Loucy (cell line): ENCODE data around the gene AGAP1.

Experiments
- H2AFZ ChIP-seq: fragments of 200-600 bp; sonication (generic); 2 replicates; pipeline ENCODE4 v1.6.0; 2016; ENCODE audit warnings: antibody characterized with exemption, mild to moderate bottlenecking, low read length, moderate library complexity
- H3F3A ChIP-seq: fragments of 200-600 bp; 2 replicates; pipeline ENCODE4 v1.6.0; 2016; ENCODE audit warnings: antibody characterized with exemption, low read depth, mild to moderate bottlenecking
- H3K27me3 ChIP-seq: fragments of 200-600 bp; sonication (generic); 2 replicates; pipeline ENCODE4 v1.6.1; 2014; ENCODE audit warnings: low read length, mild to moderate bottlenecking; ENCODE audit not compliant: insufficient read depth, poor library complexity, severe bottlenecking
- H3K36me3 ChIP-seq: fragments of 200-600 bp; sonication (generic); 2 replicates; pipeline ENCODE4 v1.6.1; 2016; ENCODE audit warnings: low read length; ENCODE audit not compliant: insufficient read depth
- H3K4me1 ChIP-seq: fragments of 200-600 bp; sonication (generic); 2 replicates; pipeline ENCODE4 v1.5.1; 2014; ENCODE audit warnings: low read length, mild to moderate bottlenecking; ENCODE audit not compliant: insufficient read depth, poor library complexity, severe bottlenecking
- H3K4me2 ChIP-seq: fragments of 200-600 bp; sonication (generic); 2 replicates; pipeline ENCODE4 v1.6.0; 2014; ENCODE audit warnings: antibody characterized with exemption, low read length, low read depth, mild to moderate bottlenecking; ENCODE audit not compliant: poor library complexity, severe bottlenecking
- H3K4me3 ChIP-seq: fragments of 200-600 bp; sonication (generic); 2 replicates; pipeline ENCODE4 v1.5.1; 2014; ENCODE audit warnings: low read length, mild to moderate bottlenecking, mixed read lengths; ENCODE audit not compliant: poor library complexity, severe bottlenecking
- H3K79me2 ChIP-seq: fragments of 200-600 bp; sonication (generic); 2 replicates; pipeline ENCODE4 v1.6.1; 2014; ENCODE audit warnings: low read length; ENCODE audit not compliant: insufficient read depth
- H3K9ac ChIP-seq: fragments of 200-600 bp; sonication (generic); 2 replicates; pipeline ENCODE4 v1.6.0; 2014; ENCODE audit warnings: mild to moderate bottlenecking, low read depth, low read length, moderate library complexity; ENCODE audit not compliant: poor library complexity, severe bottlenecking
- H3K9me2 ChIP-seq: fragments of 200-600 bp; sonication (generic); replicated peaks from 2 replicates; pipeline ENCODE4 v1.6.1; 2016; ENCODE audit warnings: low read depth, low read length, mixed read lengths
- H3K9me3 ChIP-seq: fragments of 200-600 bp; sonication (generic); 2 replicates; pipeline ENCODE4 v1.6.1; 2014; ENCODE audit warnings: mild to moderate bottlenecking, antibody characterized with exemption, low read length, low read depth; ENCODE audit not compliant: insufficient read depth
- H4K20me1 ChIP-seq: fragments of 200-600 bp; sonication (generic); 2 replicates; pipeline ENCODE4 v1.6.0; 2014; ENCODE audit warnings: antibody characterized with exemption, low read length, mild to moderate bottlenecking; ENCODE audit not compliant: insufficient read depth, poor library complexity, severe bottlenecking
- EZH2phosphoT487 ChIP-seq: fragments of 200-600 bp; IDR thresholded peaks from 2 replicates; pipeline ENCODE4 v1.6.1; 2018; ENCODE audit warnings: antibody characterized with exemption, mild to moderate bottlenecking, moderate library complexity, borderline replicate concordance
- TF ChIP-seq, protein P1 (sequence below): fragments of 200-600 bp; sonication (generic); conservative IDR thresholded peaks from 2 replicates; pipeline ENCODE4 v1.5.1; 2014; ENCODE audit warnings: mild to moderate bottlenecking, antibody characterized with exemption, low read length

Gene AGAP1

DNA sequence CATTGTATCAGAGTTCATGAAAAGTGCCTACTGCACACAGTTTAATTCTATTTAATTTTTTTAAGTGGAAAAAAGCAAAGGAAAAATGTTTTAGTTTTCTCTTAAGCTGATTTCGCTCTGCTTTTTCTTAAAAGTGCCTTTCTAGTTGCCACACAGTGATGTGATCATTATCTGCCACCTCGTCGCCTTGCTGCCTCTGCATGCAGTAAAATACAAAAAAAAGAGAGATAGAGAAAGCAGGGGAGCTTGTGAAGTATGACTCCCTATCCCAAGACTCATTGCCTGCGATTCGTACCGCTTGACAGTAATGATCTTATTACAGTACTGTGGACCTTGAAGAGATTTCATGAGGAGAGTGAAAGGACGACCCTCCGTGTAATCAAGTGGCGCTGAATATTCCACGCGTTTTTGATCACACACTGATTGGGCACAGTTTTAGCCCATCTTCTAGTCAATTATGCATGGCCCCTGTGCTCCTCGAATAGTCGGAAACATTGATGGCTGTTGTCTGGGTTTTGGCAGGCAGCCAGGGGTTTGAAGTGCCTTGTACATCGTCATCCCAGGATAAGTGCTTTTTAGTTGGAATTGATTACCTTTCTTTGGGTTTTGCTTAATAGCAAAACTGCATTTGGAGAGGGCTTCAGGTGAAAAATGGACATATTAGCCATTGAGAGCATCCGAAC, 486.1 kb downstream of the AGAP1 start:
- Histone ChIP-seq H3F3A (no peaks in the 10 kb centered on the region), H3K4me2 (no peak overlapping the region), H3K4me3 (no peak overlapping the region), H2AFZ (no peak overlapping the region), H3K9me2 (no peaks in the 10 kb centered on the region), H3K9me3 (no peaks in the 10 kb centered on the region; the same call in 1 of the 2 replicates), H3K9ac (no peak overlapping the region), H4K20me1 (no peaks in the 10 kb centered on the region), H3K36me3 (no peaks in the 10 kb centered on the region; the same call in 1 of the 2 replicates), H3K4me1 (no peaks in the 10 kb centered on the region), H3K27me3 (no peaks in the 10 kb centered on the region), H3K79me2 (no peaks in the 10 kb centered on the region)
- TF ChIP-seq, protein P1, sequence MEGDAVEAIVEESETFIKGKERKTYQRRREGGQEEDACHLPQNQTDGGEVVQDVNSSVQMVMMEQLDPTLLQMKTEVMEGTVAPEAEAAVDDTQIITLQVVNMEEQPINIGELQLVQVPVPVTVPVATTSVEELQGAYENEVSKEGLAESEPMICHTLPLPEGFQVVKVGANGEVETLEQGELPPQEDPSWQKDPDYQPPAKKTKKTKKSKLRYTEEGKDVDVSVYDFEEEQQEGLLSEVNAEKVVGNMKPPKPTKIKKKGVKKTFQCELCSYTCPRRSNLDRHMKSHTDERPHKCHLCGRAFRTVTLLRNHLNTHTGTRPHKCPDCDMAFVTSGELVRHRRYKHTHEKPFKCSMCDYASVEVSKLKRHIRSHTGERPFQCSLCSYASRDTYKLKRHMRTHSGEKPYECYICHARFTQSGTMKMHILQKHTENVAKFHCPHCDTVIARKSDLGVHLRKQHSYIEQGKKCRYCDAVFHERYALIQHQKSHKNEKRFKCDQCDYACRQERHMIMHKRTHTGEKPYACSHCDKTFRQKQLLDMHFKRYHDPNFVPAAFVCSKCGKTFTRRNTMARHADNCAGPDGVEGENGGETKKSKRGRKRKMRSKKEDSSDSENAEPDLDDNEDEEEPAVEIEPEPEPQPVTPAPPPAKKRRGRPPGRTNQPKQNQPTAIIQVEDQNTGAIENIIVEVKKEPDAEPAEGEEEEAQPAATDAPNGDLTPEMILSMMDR, result no peak
- no peak for TF ChIP-seq EZH2phosphoT487

DNA sequence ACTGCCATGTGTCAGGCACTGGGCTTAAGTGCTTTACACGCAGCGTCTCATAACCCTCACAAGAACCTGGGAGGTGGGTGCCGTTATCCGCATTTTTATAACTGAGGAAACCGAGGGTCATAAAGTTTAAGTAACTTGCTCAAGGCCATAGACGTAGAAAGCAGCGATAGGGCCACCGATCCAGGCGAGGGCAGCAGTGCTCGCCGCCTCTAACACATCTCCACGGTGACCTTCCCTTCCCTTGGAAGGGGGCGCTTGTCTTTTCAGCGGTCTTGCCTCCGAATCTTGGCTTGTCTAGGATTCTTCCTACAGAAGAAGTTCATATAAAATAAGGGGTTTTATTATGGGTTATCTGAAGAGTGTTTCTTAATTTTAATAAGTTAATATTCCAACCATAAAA, 487.8 kb downstream of the AGAP1 start:
- H3F3A ChIP-seq, result no peaks in the 10 kb centered on the region
- no peaks in the 10 kb centered on the region for H4K20me1 ChIP-seq
- no peak overlapping the region for H3K4me3 ChIP-seq
- H3K4me2 ChIP-seq, result no peak overlapping the region
- H3K79me2 ChIP-seq, result no peaks in the 10 kb centered on the region
- H3K9me2 ChIP-seq, result no peaks in the 10 kb centered on the region
- no peaks in the 10 kb centered on the region for H3K27me3 ChIP-seq
- no peak for TF ChIP-seq EZH2phosphoT487
- TF ChIP-seq, protein P1, result no peak
- no peaks in the 10 kb centered on the region for H3K9me3 ChIP-seq
- H2AFZ ChIP-seq, result no peak overlapping the region
- no peak overlapping the region for H3K9ac ChIP-seq
- H3K36me3 ChIP-seq, result no peaks in the 10 kb centered on the region
- no peaks in the 10 kb centered on the region for H3K4me1 ChIP-seq

DNA sequence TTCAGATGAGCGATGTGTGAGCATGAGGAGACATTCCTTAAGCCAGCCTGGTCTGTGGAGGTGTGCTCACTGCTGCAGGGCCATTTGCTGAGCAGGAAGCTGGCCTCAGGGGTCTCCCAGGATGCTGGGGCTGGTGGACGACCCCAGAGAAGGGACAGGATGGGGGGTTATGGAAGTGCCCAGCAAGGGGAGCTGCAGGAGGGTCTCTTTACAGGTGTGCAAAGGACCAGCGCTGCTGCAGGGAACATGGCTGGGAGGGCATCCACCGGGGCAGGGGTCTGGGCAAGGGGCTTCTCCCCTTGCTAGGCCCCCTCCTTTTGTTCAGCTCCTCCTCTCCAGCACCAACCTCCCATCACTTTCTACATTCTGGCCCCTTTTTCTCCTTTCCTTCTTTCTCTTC, 489.2 kb downstream of the AGAP1 start:
- Histone ChIP-seq H2AFZ (no peak overlapping the region), H3K9me3 (no peaks in the 10 kb centered on the region), H3K9ac (no peak overlapping the region), H3K79me2 (no peaks in the 10 kb centered on the region), H3K9me2 (no peaks in the 10 kb centered on the region), H3K4me2 (no peak overlapping the region), H3K4me1 (no peaks in the 10 kb centered on the region), H3K36me3 (no peaks in the 10 kb centered on the region), H3F3A (no peaks in the 10 kb centered on the region), H3K4me3 (no peak overlapping the region), H3K27me3 (no peaks in the 10 kb centered on the region), H4K20me1 (no peaks in the 10 kb centered on the region)
- TF ChIP-seq, protein P1, result no peak
- no peak for TF ChIP-seq EZH2phosphoT487
